Neural cell (in vitro differentiated cells): Measurements from ENCODE around the gene FCMR. TPM values are rescaled to one million over a fixed set of nuclear protein-coding genes. Genes with fewer than 3 reads are reported as not detected.

Experiments
- H2AFZ ChIP-seq: fragments of 200-600, 300-800 bp; sonication (generic), shearing (Covaris generic); 2 replicates; pipeline ENCODE4 v1.6.0; 2014; ENCODE audit warnings: low read depth, mild to moderate bottlenecking, antibody characterized with exemption, low read length, moderate library complexity
- H3F3A ChIP-seq: fragments of 200-600 bp; shearing (Covaris generic); 2 replicates; pipeline ENCODE4 v1.6.1; 2016; ENCODE audit warnings: mild to moderate bottlenecking, moderate library complexity, mixed read lengths, antibody characterized with exemption, low read length; ENCODE audit not compliant: insufficient read depth, poor library complexity, severe bottlenecking
- H3K27ac ChIP-seq: fragments of 200-600, 300-800 bp; sonication (generic), shearing (Covaris generic); 2 replicates; pipeline ENCODE4 v1.5.1; 2014; ENCODE audit warnings: mild to moderate bottlenecking, low read length, moderate library complexity
- H3K27me3 ChIP-seq: fragments of 300-800, 200-600 bp; sonication (generic), shearing (Covaris generic); 2 replicates; pipeline ENCODE4 v1.6.0; 2014; ENCODE audit warnings: mild to moderate bottlenecking, low read depth, low read length, moderate library complexity; ENCODE audit not compliant: insufficient read depth
- H3K36me3 ChIP-seq: fragments of 300-800, 200-600 bp; sonication (generic), shearing (Covaris generic); 2 replicates; pipeline ENCODE4 v1.5.1; 2014; ENCODE audit warnings: mild to moderate bottlenecking, antibody characterized with exemption, low read length, moderate library complexity; ENCODE audit not compliant: insufficient read depth
- H3K4me2 ChIP-seq: fragments of 300-800, 200-600 bp; sonication (generic), shearing (Covaris generic); 2 replicates; pipeline ENCODE4 v1.6.0; 2014; ENCODE audit warnings: mild to moderate bottlenecking, low read length
- H3K4me3 ChIP-seq: fragments of 300-800, 200-600 bp; sonication (generic), shearing (Covaris generic); 2 replicates; pipeline ENCODE4 v1.5.1; 2014; ENCODE audit warnings: mild to moderate bottlenecking, low read length, moderate library complexity
- H3K79me2 ChIP-seq: fragments of 200-600 bp; shearing (Covaris generic); replicated peaks from 2 replicates; pipeline ENCODE4 v1.6.0; 2014; ENCODE audit warnings: mild to moderate bottlenecking, low read length, moderate library complexity; ENCODE audit not compliant: insufficient read depth
- H3K9ac ChIP-seq: fragments of 300-800, 200-600 bp; sonication (generic), shearing (Covaris generic); 2 replicates; pipeline ENCODE4 v1.6.1; 2016; ENCODE audit warnings: mild to moderate bottlenecking, low read length, mixed read lengths
- H3K9me2 ChIP-seq: fragments of 200-600 bp; shearing (Covaris generic); 2 replicates; pipeline ENCODE4 v1.6.1; 2016; ENCODE audit warnings: mild to moderate bottlenecking, low read length, mixed read lengths; ENCODE audit not compliant: insufficient read depth
- H3K9me3 ChIP-seq: fragments of 200-600, 300-800 bp; sonication (generic), shearing (Covaris generic); 2 replicates; pipeline ENCODE4 v1.6.1; 2016; ENCODE audit warnings: mild to moderate bottlenecking, mixed run types, low read length, moderate library complexity, mixed read lengths
- H4K20me1 ChIP-seq: fragments of 200-600 bp; shearing (Covaris generic); 2 replicates; pipeline ENCODE4 v1.6.1; 2016; ENCODE audit warnings: mild to moderate bottlenecking, mixed run types; ENCODE audit not compliant: insufficient read depth
- EP300 ChIP-seq: fragments of 450-650 bp; conservative IDR thresholded peaks from 2 replicates; pipeline ENCODE4 v1.6.1; 2014; ENCODE audit warnings: antibody characterized with exemption, mild to moderate bottlenecking, moderate library complexity; ENCODE audit not compliant: poor library complexity, severe bottlenecking
- EZH2 ChIP-seq: fragments of 200-600, 300-800 bp; shearing (Covaris generic), sonication (generic); IDR thresholded peaks from 2 replicates; pipeline ENCODE4 v1.6.1; 2014; ENCODE audit warnings: antibody characterized with exemption, low read length, borderline replicate concordance, mild to moderate bottlenecking; ENCODE audit not compliant: insufficient read depth, poor library complexity, severe bottlenecking
- MXI1 ChIP-seq: fragments of 450-650 bp; conservative IDR thresholded peaks from 2 replicates; pipeline ENCODE4 v1.6.1; 2014; ENCODE audit warnings: antibody characterized with exemption, mild to moderate bottlenecking; ENCODE audit not compliant: poor library complexity, severe bottlenecking
- POLR2AphosphoS5 ChIP-seq: IDR thresholded peaks from 2 replicates; pipeline ENCODE4 v1.6.1; 2012
- RAD21 ChIP-seq: fragments of 450-650 bp; conservative IDR thresholded peaks from 2 replicates; pipeline ENCODE4 v1.6.1; 2014; ENCODE audit warnings: antibody characterized with exemption, mild to moderate bottlenecking, moderate library complexity
- SMC3 ChIP-seq: fragments of 450-650 bp; conservative IDR thresholded peaks from 2 replicates; pipeline ENCODE4 v1.6.1; 2014; ENCODE audit warnings: antibody characterized with exemption, mild to moderate bottlenecking, moderate library complexity; ENCODE audit not compliant: poor library complexity
- TAF1 ChIP-seq: IDR thresholded peaks from 2 replicates; pipeline ENCODE4 v1.6.1; 2012; ENCODE audit warnings: low read depth
- polyA plus RNA-seq: library from polyadenylated mRNA; depleted of rRNA; stranded (reverse); fragments of >200 nt; gene quantifications from 2 replicates; pipeline ENCODE4 v1.2.3, GENCODE V29; 2014
- TF ChIP-seq, protein P1 (sequence below): fragments of 450-650 bp; IDR thresholded peaks from 2 replicates; pipeline ENCODE4 v1.5.1; 2014; ENCODE audit warnings: antibody characterized with exemption, mild to moderate bottlenecking, moderate library complexity; ENCODE audit not compliant: poor library complexity, severe bottlenecking
- TF ChIP-seq, protein P2 (sequence below): IDR thresholded peaks from 2 replicates; pipeline ENCODE4 v1.6.1; 2012; ENCODE audit warnings: borderline replicate concordance

FCMR gene
- polyA plus RNA-seq, 1 donor from 2014 or later, result not detected

- H3K9ac ChIP-seq, result no peak overlapping the region
- H2AFZ ChIP-seq, result no peak overlapping the region
Observed at GRCh38 chr1:206967096-206967849, 45.5 kb upstream of the FCMR start.

DNA sequence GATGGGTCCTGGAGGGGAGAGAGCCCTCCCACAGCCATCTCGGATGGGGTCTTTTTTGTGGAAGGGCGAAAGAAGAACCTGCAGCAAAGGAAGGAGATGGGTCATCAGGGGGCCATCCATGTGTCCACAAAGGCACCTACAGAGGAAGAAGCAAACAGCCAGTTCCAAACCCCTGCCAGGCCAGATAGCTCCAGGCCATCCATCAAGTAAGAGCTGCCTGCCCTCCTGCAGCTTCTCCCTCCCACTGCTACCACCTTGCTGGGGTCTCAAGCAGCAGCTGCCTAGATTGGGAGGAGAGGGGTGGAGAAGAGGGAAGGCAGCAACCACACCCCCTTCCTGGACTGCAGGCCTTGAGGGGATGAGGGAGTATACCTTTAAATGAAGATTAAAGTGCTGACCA, 44.0 kb upstream of the FCMR start:
- H3K9ac ChIP-seq, result no peak overlapping the region
- no peaks in the 10 kb centered on the region for H3K36me3 ChIP-seq
- H3K9me3 ChIP-seq, result no peaks in the 10 kb centered on the region
- TF ChIP-seq MXI1 (no peak), RAD21 (no peak), SMC3 (no peak), POLR2AphosphoS5 (no peak), EZH2 (no peak), TAF1 (no peak), EP300 (no peak)
- TF ChIP-seq, protein P1, sequence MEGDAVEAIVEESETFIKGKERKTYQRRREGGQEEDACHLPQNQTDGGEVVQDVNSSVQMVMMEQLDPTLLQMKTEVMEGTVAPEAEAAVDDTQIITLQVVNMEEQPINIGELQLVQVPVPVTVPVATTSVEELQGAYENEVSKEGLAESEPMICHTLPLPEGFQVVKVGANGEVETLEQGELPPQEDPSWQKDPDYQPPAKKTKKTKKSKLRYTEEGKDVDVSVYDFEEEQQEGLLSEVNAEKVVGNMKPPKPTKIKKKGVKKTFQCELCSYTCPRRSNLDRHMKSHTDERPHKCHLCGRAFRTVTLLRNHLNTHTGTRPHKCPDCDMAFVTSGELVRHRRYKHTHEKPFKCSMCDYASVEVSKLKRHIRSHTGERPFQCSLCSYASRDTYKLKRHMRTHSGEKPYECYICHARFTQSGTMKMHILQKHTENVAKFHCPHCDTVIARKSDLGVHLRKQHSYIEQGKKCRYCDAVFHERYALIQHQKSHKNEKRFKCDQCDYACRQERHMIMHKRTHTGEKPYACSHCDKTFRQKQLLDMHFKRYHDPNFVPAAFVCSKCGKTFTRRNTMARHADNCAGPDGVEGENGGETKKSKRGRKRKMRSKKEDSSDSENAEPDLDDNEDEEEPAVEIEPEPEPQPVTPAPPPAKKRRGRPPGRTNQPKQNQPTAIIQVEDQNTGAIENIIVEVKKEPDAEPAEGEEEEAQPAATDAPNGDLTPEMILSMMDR, result no peak
- TF ChIP-seq, protein P2, sequence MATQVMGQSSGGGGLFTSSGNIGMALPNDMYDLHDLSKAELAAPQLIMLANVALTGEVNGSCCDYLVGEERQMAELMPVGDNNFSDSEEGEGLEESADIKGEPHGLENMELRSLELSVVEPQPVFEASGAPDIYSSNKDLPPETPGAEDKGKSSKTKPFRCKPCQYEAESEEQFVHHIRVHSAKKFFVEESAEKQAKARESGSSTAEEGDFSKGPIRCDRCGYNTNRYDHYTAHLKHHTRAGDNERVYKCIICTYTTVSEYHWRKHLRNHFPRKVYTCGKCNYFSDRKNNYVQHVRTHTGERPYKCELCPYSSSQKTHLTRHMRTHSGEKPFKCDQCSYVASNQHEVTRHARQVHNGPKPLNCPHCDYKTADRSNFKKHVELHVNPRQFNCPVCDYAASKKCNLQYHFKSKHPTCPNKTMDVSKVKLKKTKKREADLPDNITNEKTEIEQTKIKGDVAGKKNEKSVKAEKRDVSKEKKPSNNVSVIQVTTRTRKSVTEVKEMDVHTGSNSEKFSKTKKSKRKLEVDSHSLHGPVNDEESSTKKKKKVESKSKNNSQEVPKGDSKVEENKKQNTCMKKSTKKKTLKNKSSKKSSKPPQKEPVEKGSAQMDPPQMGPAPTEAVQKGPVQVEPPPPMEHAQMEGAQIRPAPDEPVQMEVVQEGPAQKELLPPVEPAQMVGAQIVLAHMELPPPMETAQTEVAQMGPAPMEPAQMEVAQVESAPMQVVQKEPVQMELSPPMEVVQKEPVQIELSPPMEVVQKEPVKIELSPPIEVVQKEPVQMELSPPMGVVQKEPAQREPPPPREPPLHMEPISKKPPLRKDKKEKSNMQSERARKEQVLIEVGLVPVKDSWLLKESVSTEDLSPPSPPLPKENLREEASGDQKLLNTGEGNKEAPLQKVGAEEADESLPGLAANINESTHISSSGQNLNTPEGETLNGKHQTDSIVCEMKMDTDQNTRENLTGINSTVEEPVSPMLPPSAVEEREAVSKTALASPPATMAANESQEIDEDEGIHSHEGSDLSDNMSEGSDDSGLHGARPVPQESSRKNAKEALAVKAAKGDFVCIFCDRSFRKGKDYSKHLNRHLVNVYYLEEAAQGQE, result no peak
- no peak overlapping the region for H3K4me2 ChIP-seq
- no peak overlapping the region for H3K27ac ChIP-seq
- no peaks in the 10 kb centered on the region for H3K79me2 ChIP-seq
- no peaks in the 10 kb centered on the region for H4K20me1 ChIP-seq
- no peaks in the 10 kb centered on the region for H3K27me3 ChIP-seq
- H2AFZ ChIP-seq, result no peak overlapping the region
- no peak overlapping the region for H3K4me3 ChIP-seq
- H3F3A ChIP-seq, result no peaks in the 10 kb centered on the region
- no peaks in the 10 kb centered on the region for H3K9me2 ChIP-seq

More at GRCh38 chr1:206967096-206967849, 45.5 kb upstream of the FCMR start:
- H3K27ac ChIP-seq, result no peak overlapping the region
- H3K79me2 ChIP-seq, result no peaks in the 10 kb centered on the region
- no peaks in the 10 kb centered on the region for H3K9me3 ChIP-seq
- TF ChIP-seq EP300 (no peak), SMC3 (no peak), TAF1 (no peak), EZH2 (no peak), MXI1 (no peak), RAD21 (no peak)
- TF ChIP-seq, protein P2, result no peak
- TF ChIP-seq, protein P1, result no peak
- H3K4me3 ChIP-seq, result no peak overlapping the region
- no peaks in the 10 kb centered on the region for H3K27me3 ChIP-seq
- no peaks in the 10 kb centered on the region for H3F3A ChIP-seq
- H3K36me3 ChIP-seq, result no peaks in the 10 kb centered on the region
- H3K9me2 ChIP-seq, result no peaks in the 10 kb centered on the region
- H4K20me1 ChIP-seq, result no peaks in the 10 kb centered on the region
- H3K4me2 ChIP-seq, result no peak overlapping the region
